Measurements from ENCODE around the gene KIF2C.

DNA sequence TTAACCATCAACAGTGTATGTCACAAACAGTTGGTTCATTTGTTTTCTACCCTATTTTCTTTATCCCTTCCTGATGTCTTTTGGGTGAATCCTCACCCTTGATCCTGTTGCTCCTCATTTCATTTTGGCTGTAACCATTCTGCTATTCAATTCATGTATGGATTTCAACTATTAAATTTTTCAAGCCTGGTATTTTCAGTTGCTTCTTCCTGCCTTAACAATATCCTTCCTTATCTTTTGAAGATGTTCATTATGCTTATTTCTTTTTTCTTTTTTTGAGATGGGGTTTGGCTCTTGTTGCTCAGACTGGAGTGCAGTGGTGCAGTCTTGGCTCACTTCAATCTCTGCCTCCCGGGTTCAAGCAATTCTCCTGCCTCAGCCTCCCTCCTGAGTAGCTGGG, 5.9 kb upstream of the KIF2C start:
- TF ChIP-seq, protein P1, sequence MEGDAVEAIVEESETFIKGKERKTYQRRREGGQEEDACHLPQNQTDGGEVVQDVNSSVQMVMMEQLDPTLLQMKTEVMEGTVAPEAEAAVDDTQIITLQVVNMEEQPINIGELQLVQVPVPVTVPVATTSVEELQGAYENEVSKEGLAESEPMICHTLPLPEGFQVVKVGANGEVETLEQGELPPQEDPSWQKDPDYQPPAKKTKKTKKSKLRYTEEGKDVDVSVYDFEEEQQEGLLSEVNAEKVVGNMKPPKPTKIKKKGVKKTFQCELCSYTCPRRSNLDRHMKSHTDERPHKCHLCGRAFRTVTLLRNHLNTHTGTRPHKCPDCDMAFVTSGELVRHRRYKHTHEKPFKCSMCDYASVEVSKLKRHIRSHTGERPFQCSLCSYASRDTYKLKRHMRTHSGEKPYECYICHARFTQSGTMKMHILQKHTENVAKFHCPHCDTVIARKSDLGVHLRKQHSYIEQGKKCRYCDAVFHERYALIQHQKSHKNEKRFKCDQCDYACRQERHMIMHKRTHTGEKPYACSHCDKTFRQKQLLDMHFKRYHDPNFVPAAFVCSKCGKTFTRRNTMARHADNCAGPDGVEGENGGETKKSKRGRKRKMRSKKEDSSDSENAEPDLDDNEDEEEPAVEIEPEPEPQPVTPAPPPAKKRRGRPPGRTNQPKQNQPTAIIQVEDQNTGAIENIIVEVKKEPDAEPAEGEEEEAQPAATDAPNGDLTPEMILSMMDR (IDR thresholded peaks at IDR 0.05; ENCODE audit: insufficient read depth, low read depth, low read length): no peak
- no peak for TF ChIP-seq EZH2 (IDR thresholded peaks at IDR 0.05; ENCODE audit: insufficient read depth, low read length)

Data from astrocyte (in vitro differentiated cells and primary cell).